H1 (cell line): ENCODE measurements around the gene SLC15A4.

Source experiments
- ATF3 ChIP-seq: IDR thresholded peaks from 2 replicates; pipeline ENCODE4 v1.6.1; 2011; ENCODE audit warnings: low read depth, mild to moderate bottlenecking, low read length; ENCODE audit not compliant: insufficient read depth
- BRCA1 ChIP-seq: IDR thresholded peaks from 2 replicates; pipeline ENCODE4 v1.6.1; 2012; ENCODE audit warnings: low read depth, low read length, improper control_type of control experiment
- EGR1 ChIP-seq: IDR thresholded peaks from 2 replicates; pipeline ENCODE4 v1.6.1; 2011; ENCODE audit warnings: low read depth, low read length, borderline replicate concordance
- MAFK ChIP-seq: IDR thresholded peaks from 2 replicates; pipeline ENCODE4 v1.6.1; 2012; ENCODE audit warnings: low read depth, mild to moderate bottlenecking, improper control_type of control experiment, low read length
- NANOG ChIP-seq: IDR thresholded peaks from 2 replicates; pipeline ENCODE4 v1.6.1; 2011; ENCODE audit warnings: low read length, low read depth, mild to moderate bottlenecking, inconsistent platforms; ENCODE audit not compliant: insufficient read depth, poor library complexity, severe bottlenecking
- POLR2A ChIP-seq, 2 experiments: IDR thresholded peaks; 1 replicate in 1 of 2; 2 replicates in 1 of 2; pipeline ENCODE4 v1.6.1; 2011; ENCODE audit warnings: low read depth in 2 of 2, low read length in 2 of 2, mild to moderate bottlenecking in 2 of 2; ENCODE audit errors: control extremely low read depth in 1 of 2
- RFX5 ChIP-seq: IDR thresholded peaks from 2 replicates; pipeline ENCODE4 v1.6.1; 2011; ENCODE audit warnings: low read depth, low read length, improper control_type of control experiment, borderline replicate concordance
- SP1 ChIP-seq: IDR thresholded peaks from 2 replicates; pipeline ENCODE4 v1.6.1; 2011; ENCODE audit warnings: low read depth, low read length
- YY1 ChIP-seq: IDR thresholded peaks from 2 replicates; pipeline ENCODE4 v1.6.1; 2011; ENCODE audit warnings: low read depth, mild to moderate bottlenecking, low read length
- TF ChIP-seq, protein P1 (sequence below), 3 experiments: IDR thresholded peaks; 1 replicate in 2 of 3; 2 replicates in 1 of 3; pipeline versions ENCODE4 v1.5.1 to v1.6.1; 2011; ENCODE audit warnings: low read length in 3 of 3, mild to moderate bottlenecking in 3 of 3, inconsistent platforms in 2 of 3, low read depth in 1 of 3, moderate library complexity in 1 of 3; ENCODE audit not compliant: insufficient read depth in 1 of 3; ENCODE audit errors: control extremely low read depth in 1 of 3
- TF ChIP-seq, protein P2 (sequence below): IDR thresholded peaks from 2 replicates; pipeline ENCODE4 v1.6.1; 2012; ENCODE audit warnings: inconsistent platforms
- TF ChIP-seq, protein P3 (sequence below): IDR thresholded peaks from 2 replicates; pipeline ENCODE4 v1.6.1; 2012; ENCODE audit warnings: low read length, inconsistent platforms

GRCh38 chr12:128792881-128793280, 30.9 kb downstream of the SLC15A4 start:
- TF ChIP-seq, protein P1, sequence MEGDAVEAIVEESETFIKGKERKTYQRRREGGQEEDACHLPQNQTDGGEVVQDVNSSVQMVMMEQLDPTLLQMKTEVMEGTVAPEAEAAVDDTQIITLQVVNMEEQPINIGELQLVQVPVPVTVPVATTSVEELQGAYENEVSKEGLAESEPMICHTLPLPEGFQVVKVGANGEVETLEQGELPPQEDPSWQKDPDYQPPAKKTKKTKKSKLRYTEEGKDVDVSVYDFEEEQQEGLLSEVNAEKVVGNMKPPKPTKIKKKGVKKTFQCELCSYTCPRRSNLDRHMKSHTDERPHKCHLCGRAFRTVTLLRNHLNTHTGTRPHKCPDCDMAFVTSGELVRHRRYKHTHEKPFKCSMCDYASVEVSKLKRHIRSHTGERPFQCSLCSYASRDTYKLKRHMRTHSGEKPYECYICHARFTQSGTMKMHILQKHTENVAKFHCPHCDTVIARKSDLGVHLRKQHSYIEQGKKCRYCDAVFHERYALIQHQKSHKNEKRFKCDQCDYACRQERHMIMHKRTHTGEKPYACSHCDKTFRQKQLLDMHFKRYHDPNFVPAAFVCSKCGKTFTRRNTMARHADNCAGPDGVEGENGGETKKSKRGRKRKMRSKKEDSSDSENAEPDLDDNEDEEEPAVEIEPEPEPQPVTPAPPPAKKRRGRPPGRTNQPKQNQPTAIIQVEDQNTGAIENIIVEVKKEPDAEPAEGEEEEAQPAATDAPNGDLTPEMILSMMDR (IDR thresholded peaks at IDR 0.05; ENCODE audit: control extremely low read depth in 1 of 3, insufficient read depth in 1 of 3, low read depth in 1 of 3, low read length in 3 of 3), result no peak
- TF ChIP-seq BRCA1 (no peak), YY1 (no peak), EGR1 (no peak), ATF3 (no peak), SP1 (no peak), POLR2A (IDR thresholded peaks at IDR 0.05; ENCODE audit: control extremely low read depth in 1 of 2, low read depth in 2 of 2, low read length in 2 of 2) (no peak), NANOG (no peak), RFX5 (no peak), MAFK (no peak)
- TF ChIP-seq, protein P2, sequence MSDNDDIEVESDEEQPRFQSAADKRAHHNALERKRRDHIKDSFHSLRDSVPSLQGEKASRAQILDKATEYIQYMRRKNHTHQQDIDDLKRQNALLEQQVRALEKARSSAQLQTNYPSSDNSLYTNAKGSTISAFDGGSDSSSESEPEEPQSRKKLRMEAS, result no peak
- TF ChIP-seq, protein P3, sequence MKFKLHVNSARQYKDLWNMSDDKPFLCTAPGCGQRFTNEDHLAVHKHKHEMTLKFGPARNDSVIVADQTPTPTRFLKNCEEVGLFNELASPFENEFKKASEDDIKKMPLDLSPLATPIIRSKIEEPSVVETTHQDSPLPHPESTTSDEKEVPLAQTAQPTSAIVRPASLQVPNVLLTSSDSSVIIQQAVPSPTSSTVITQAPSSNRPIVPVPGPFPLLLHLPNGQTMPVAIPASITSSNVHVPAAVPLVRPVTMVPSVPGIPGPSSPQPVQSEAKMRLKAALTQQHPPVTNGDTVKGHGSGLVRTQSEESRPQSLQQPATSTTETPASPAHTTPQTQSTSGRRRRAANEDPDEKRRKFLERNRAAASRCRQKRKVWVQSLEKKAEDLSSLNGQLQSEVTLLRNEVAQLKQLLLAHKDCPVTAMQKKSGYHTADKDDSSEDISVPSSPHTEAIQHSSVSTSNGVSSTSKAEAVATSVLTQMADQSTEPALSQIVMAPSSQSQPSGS, result no peak
